ENCODE measurements around the gene TNFAIP8L1.

The TNFAIP8L1 gene

GRCh38 chr19:4606181-4606580 is 33.1 kb upstream of the TNFAIP8L1 start:
- DNase-seq, result no peak
- H2AFZ ChIP-seq (ENCODE audit: low read depth, low read length), result no peak overlapping the region
- no peak overlapping the region for H3K4me2 ChIP-seq (ENCODE audit: insufficient read depth, low read length)
- no peaks in the 10 kb centered on the region for H3K9me3 ChIP-seq (ENCODE audit: insufficient read depth, low read length, severe bottlenecking)
- no peak overlapping the region for H3K27ac ChIP-seq (ENCODE audit: low read length)
- H4K20me1 ChIP-seq (ENCODE audit: insufficient read depth, low read length), result no peaks in the 10 kb centered on the region
- no peaks in the 10 kb centered on the region for H3K4me1 ChIP-seq (ENCODE audit: insufficient read depth, low read length)
- no peaks in the 10 kb centered on the region for H3K79me2 ChIP-seq (ENCODE audit: insufficient read depth, low read length)
- H3K36me3 ChIP-seq (ENCODE audit: insufficient read depth, low read length), result no peaks in the 10 kb centered on the region
- no peak overlapping the region for H3K9ac ChIP-seq (ENCODE audit: low read depth, low read length)
- no peaks in the 10 kb centered on the region for H3K27me3 ChIP-seq (ENCODE audit: insufficient read depth, low read length, poor library complexity)
- no peak for ATAC-seq (ENCODE audit: insufficient read depth, low read depth)
- no peak overlapping the region for H3K4me3 ChIP-seq (ENCODE audit: low read depth in 1 of 2, low read length in 2 of 2)
- no peak for TF ChIP-seq EZH2 (IDR thresholded peaks at IDR 0.05; ENCODE audit: borderline replicate concordance, low read depth, low read length, severe bottlenecking)
- TF ChIP-seq CTCF (IDR thresholded peaks at IDR 0.05; ENCODE audit: borderline replicate concordance, extremely low read depth, low read length, poor library complexity, severe bottlenecking), result no peak

GRCh38 chr19:4606921-4607678 is 32.2 kb upstream of the TNFAIP8L1 start:
- Histone ChIP-seq H4K20me1 (ENCODE audit: insufficient read depth, low read length) (no peaks in the 10 kb centered on the region), H3K4me3 (ENCODE audit: low read depth in 1 of 2, low read length in 2 of 2) (no peak overlapping the region), H3K9me3 (ENCODE audit: insufficient read depth, low read length, severe bottlenecking) (no peaks in the 10 kb centered on the region), H3K4me2 (ENCODE audit: insufficient read depth, low read length) (no peak overlapping the region), H3K27ac (ENCODE audit: low read length) (no peak overlapping the region), H3K9ac (ENCODE audit: low read depth, low read length) (no peak overlapping the region), H3K4me1 (ENCODE audit: insufficient read depth, low read length) (no peaks in the 10 kb centered on the region), H2AFZ (ENCODE audit: low read depth, low read length) (no peak overlapping the region), H3K36me3 (ENCODE audit: insufficient read depth, low read length) (no peaks in the 10 kb centered on the region), H3K27me3 (ENCODE audit: insufficient read depth, low read length, poor library complexity) (no peaks in the 10 kb centered on the region), H3K79me2 (ENCODE audit: insufficient read depth, low read length) (no peaks in the 10 kb centered on the region)
- ATAC-seq (ENCODE audit: insufficient read depth, low read depth) (no peak), DNase-seq (no peak)
- TF ChIP-seq EZH2 (IDR thresholded peaks at IDR 0.05; ENCODE audit: borderline replicate concordance, low read depth, low read length, severe bottlenecking) (no peak), CTCF (IDR thresholded peaks at IDR 0.05; ENCODE audit: borderline replicate concordance, extremely low read depth, low read length, poor library complexity, severe bottlenecking) (no peak)

GRCh38 chr19:4609878-4610511 is 29.3 kb upstream of the TNFAIP8L1 start:
- Histone ChIP-seq H4K20me1 (ENCODE audit: insufficient read depth, low read length) (no peaks in the 10 kb centered on the region), H3K27me3 (ENCODE audit: insufficient read depth, low read length, poor library complexity) (no peaks in the 10 kb centered on the region), H3K79me2 (ENCODE audit: insufficient read depth, low read length) (no peaks in the 10 kb centered on the region), H3K27ac (ENCODE audit: low read length) (no peak overlapping the region), H3K4me1 (ENCODE audit: insufficient read depth, low read length) (no peaks in the 10 kb centered on the region), H3K9ac (ENCODE audit: low read depth, low read length) (no peak overlapping the region), H2AFZ (ENCODE audit: low read depth, low read length) (no peak overlapping the region), H3K9me3 (ENCODE audit: insufficient read depth, low read length, severe bottlenecking) (no peaks in the 10 kb centered on the region), H3K4me2 (ENCODE audit: insufficient read depth, low read length) (no peak overlapping the region), H3K4me3 (ENCODE audit: low read depth in 1 of 2, low read length in 2 of 2) (no peak overlapping the region), H3K36me3 (ENCODE audit: insufficient read depth, low read length) (no peaks in the 10 kb centered on the region)
- ATAC-seq (ENCODE audit: insufficient read depth, low read depth) (no peak), DNase-seq (no peak)
- TF ChIP-seq EZH2 (IDR thresholded peaks at IDR 0.05; ENCODE audit: borderline replicate concordance, low read depth, low read length, severe bottlenecking) (no peak), CTCF (IDR thresholded peaks at IDR 0.05; ENCODE audit: borderline replicate concordance, extremely low read depth, low read length, poor library complexity, severe bottlenecking) (no peak)
